Keratinocyte (primary cell): ENCODE measurements around the gene KCNMA1.

Experiments
- CTCF ChIP-seq, 3 experiments: IDR thresholded peaks in 1 of 3; conservative IDR thresholded peaks in 1 of 3; optimal IDR thresholded peaks in 1 of 3; 2 replicates in 2 of 3; 3 replicates in 1 of 3; pipeline versions ENCODE3 to v1.5.1; 2011; ENCODE audit warnings: low read length in 3 of 3, mild to moderate bottlenecking in 3 of 3, moderate library complexity in 2 of 3, control low read depth in 1 of 3, inconsistent platforms in 1 of 3; ENCODE audit not compliant: insufficient read depth in 2 of 3; ENCODE audit errors: extremely low read depth in 1 of 3
- EZH2 ChIP-seq: IDR thresholded peaks from one replicate; pipeline ENCODE4 v1.6.1; 2012; ENCODE audit warnings: inconsistent platforms, mild to moderate bottlenecking, low read length, moderate library complexity

DNA sequence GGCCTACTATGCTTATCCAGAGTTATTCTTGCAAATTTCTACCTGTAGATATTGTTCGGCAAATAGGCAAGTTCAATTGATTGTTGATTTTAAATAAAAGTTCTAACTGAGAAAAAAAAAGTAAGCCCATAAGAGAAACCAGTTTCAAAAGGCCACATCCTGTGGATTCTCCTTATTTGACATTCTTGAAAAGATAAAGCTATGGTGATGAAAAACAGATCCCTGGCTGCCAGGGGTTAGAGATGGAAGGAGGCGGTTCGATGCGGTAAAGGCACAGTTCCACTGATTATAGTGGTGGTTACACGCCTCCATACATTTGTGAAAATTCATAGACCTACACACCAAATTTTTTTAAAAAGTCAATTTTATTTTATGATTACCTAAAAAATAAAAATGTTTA is 347.8 kb downstream of the KCNMA1 start:
- TF ChIP-seq EZH2: no peak
- TF ChIP-seq CTCF (optimal IDR thresholded peaks at IDR 0.05 in 1 of 3, IDR thresholded peaks at IDR 0.05 in 1 of 3, conservative IDR thresholded peaks at IDR 0.05 in 1 of 3; ENCODE audit: extremely low read depth in 1 of 3, insufficient read depth in 2 of 3, low read length in 3 of 3): no peak
